ENCODE results near the gene SIRT2. TPM values are rescaled to one million over a fixed set of nuclear protein-coding genes. Genes with fewer than 3 reads are reported as not detected.

Gene SIRT2
- total and polyA plus RNA-seq, 2 of the 13 experiments (the other 11 are each of a cell fraction or from before 2014, with no cell fraction given) = 22.3 to 26.1 TPM

GRCh38 chr19:38946229-38947010 lies 47.0 kb upstream of the SIRT2 start:
- no peak overlapping the region for H2AFZ ChIP-seq (ENCODE audit: low read length)
- H3K79me2 ChIP-seq (ENCODE audit: insufficient read depth, low read length) = no peaks in the 10 kb centered on the region
- H4K20me1 ChIP-seq (ENCODE audit: insufficient read depth, low read length) = 0 out of 2 replicates have a peak, but pooled peaks cover 2% of the 10 kb centered on the region
- intact Hi-C loops (cut with micrococcal nuclease; ENCODE audit: unreplicated experiment) = no loop called here
- ATAC-seq (peak; percentile 4; the same call in 2 of the 3 replicates), DNase-seq (ENCODE audit: low spot score) (no peak), FAIRE-seq (no peak)
- in situ Hi-C loops (cut with HindIII; ENCODE audit: extremely low pct_ligation_motif_present, low pct_unique_long_range_greater_than_20kb) = no loop called here
- H3K27ac ChIP-seq (ENCODE audit: extremely low read length, insufficient read depth, low read length) = no peak overlapping the region
- 94% methylated on average over 10 of the region's 11 CpGs for WGBS (ENCODE audit: low lambda C conversion rate)
- H3K9me3 ChIP-seq (ENCODE audit: low read length) = no peaks in the 10 kb centered on the region
- H3K4me2 ChIP-seq (ENCODE audit: low read depth, low read length) = no peak overlapping the region
- peaks cover 14 to 33% of the 10 kb centered on the region in 2 experiments for H3K36me3 ChIP-seq (replicated peaks in 1 of 2; ENCODE audit: control insufficient read depth in 1 of 2, insufficient read depth in 2 of 2, low read length in 2 of 2)
- ChIA-PET POLR2A (interaction anchor here (0.7 kb wide), 1 partner anchor 1647 kb away, joined by 3 read pairs; no protein-coding TSS in a partner anchor), CTCF (ENCODE audit: low intra/inter-chr PET ratio, low total read pairs) (no interaction called here)
- no TSS peak for BruUV-seq (replicated peaks)
- no peaks in the 10 kb centered on the region for H3K27me3 ChIP-seq (ENCODE audit: control insufficient read depth in 1 of 2, insufficient read depth in 2 of 2, low read length in 2 of 2)
- TF ChIP-seq PITX1 (CRISPR knock-in tag; IDR thresholded peaks at IDR 0.05) (no peak), FOXO4 (CRISPR knock-in tag; conservative IDR thresholded peaks at IDR 0.05) (no peak), POLR2A (IDR thresholded peaks at IDR 0.05; ENCODE audit: insufficient read depth in 1 of 2, low read depth in 2 of 2, low read length in 2 of 2) (peak in 1 of 2 experiments; percentile 31; a peak in 1 of 4 replicates), AGO2 (optimal IDR thresholded peaks at IDR 0.05; ENCODE audit: low read depth, low read length) (peak; percentile 71)
- H3K4me1 ChIP-seq (ENCODE audit: insufficient read depth, low read length) = no peaks in the 10 kb centered on the region
- no peak overlapping the region for H3K4me3 ChIP-seq (replicated peaks in 1 of 3; ENCODE audit: insufficient read depth in 1 of 3, low read depth in 2 of 3, low read length in 3 of 3)
- no peak overlapping the region for H3K9ac ChIP-seq (ENCODE audit: insufficient read depth, low read depth, low read length)

DNA sequence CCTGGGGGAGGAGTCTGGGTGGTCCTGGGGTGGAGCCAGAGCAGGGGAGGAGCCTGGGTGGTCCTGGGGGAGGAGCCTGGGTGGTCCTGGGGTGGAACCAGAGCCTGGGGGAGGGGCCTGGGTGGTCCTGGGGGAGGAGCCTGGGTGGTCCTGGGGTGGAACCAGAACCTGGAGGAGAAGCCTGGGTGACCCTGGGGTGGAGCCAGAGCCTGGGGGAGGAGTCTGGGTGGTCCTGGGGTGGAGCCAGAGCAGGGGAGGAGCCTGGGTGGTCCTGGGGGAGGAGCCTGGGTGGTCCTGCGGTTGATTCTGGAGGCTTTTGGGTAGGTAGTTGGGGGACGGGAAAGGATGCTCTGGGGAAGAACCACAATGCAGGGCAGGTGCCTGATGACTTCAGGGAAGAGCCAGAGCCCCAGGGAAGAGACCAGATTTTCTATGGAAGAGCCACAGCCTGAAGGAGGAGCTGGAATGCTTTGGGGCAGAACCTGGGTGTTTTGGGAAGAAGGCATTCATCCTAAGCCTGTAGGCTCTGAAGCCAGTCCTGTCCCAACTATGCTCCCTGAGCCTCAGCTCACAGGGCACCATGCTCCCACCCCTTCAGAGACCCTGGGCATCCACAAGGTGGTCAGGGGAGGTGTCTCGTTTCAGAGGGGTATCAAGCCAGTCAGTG lies 46.3 kb upstream of the SIRT2 start:
- BruUV-seq (replicated peaks) = no TSS peak
- DNase-seq (ENCODE audit: low spot score) (no peak), FAIRE-seq (no peak), ATAC-seq (peak; percentile 20)
- Histone ChIP-seq H3K27ac (ENCODE audit: extremely low read length, insufficient read depth, low read length) (no peak overlapping the region), H3K36me3 (replicated peaks in 1 of 2; ENCODE audit: control insufficient read depth in 1 of 2, insufficient read depth in 2 of 2, low read length in 2 of 2) (peaks cover 14 to 33% of the 10 kb centered on the region in 2 experiments), H3K4me2 (ENCODE audit: low read depth, low read length) (no peak overlapping the region), H3K4me1 (ENCODE audit: insufficient read depth, low read length) (no peaks in the 10 kb centered on the region), H3K9me3 (ENCODE audit: low read length) (no peaks in the 10 kb centered on the region), H3K4me3 (replicated peaks in 1 of 3; ENCODE audit: insufficient read depth in 1 of 3, low read depth in 2 of 3, low read length in 3 of 3) (no peak overlapping the region), H3K27me3 (ENCODE audit: control insufficient read depth in 1 of 2, insufficient read depth in 2 of 2, low read length in 2 of 2) (no peaks in the 10 kb centered on the region), H3K79me2 (ENCODE audit: insufficient read depth, low read length) (no peaks in the 10 kb centered on the region), H3K9ac (ENCODE audit: insufficient read depth, low read depth, low read length) (no peak overlapping the region), H4K20me1 (ENCODE audit: insufficient read depth, low read length) (0 out of 2 replicates have a peak, but pooled peaks cover 2% of the 10 kb centered on the region), H2AFZ (ENCODE audit: low read length) (no peak overlapping the region)
- 93% methylated on average over 2 of the region's 3 CpGs for WGBS (ENCODE audit: low lambda C conversion rate)
- in situ Hi-C loops (cut with HindIII; ENCODE audit: extremely low pct_ligation_motif_present, low pct_unique_long_range_greater_than_20kb) (no loop called here), intact Hi-C loops (cut with micrococcal nuclease; ENCODE audit: unreplicated experiment) (no loop called here)
- ChIA-PET POLR2A (interaction anchor here (0.7 kb wide), 1 partner anchor 1648 kb away, joined by 3 read pairs; no protein-coding TSS in a partner anchor), CTCF (ENCODE audit: low intra/inter-chr PET ratio, low total read pairs) (no interaction called here)
- TF ChIP-seq KLF15 (CRISPR knock-in tag; IDR thresholded peaks at IDR 0.05; ENCODE audit: borderline replicate concordance) = no peak
- 0 out of 2 replicates have a peak, but pooled peaks have one; percentile 16 for TF ChIP-seq KDM5B (CRISPR knock-in tag; IDR thresholded peaks at IDR 0.05; ENCODE audit: borderline replicate concordance)
- TF ChIP-seq NR0B2 (CRISPR knock-in tag; IDR thresholded peaks at IDR 0.05) = 0 out of 2 replicates have a peak, but pooled peaks have one; percentile 18
- TF ChIP-seq PBX2 (CRISPR knock-in tag; IDR thresholded peaks at IDR 0.05) = no peak

Measured in HepG2 (cell line).